HG03280 (cell line): Measurements from ENCODE around the gene GSTT4.
"Not testable (repeated sequence)": the region's sequence is repeated elsewhere in the genome, so short reads cannot be mapped to it uniquely, and the experiment has no call there.

ENCODE experiments used
- ATAC-seq: cut with Tn5 transposase; IDR thresholded peaks from one replicate; pipeline ENCODE4 v1.9.1; 2021; ENCODE audit warnings: mild to moderate bottlenecking, moderate library complexity; ENCODE audit not compliant: unreplicated experiment

The GSTT4 gene

DNA sequence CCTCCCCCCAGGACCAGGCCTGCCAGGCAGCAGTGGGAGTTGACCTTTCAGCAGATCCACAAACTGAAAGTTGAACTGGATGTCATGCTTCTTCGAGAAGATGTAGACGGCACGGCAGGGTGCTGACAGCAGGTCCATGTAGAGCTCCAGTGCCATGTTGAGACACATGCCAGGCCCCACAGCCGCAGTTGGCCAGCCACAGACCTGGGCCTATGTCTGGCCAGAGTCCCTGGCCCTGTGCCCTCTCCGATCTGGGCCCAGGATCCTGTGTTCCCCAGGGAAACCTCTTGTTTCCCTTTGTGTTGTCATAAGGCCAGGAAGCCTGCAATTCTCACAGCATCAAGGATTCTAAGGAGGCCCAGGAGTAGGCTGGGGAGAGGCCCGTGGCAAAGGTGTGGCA is at the start of gene GSTT4:
TSS of gene GSTT4 (minus strand) at position 253 of the 400 bp plus-strand sequence. CDS start at position 156, 97 bp downstream.
- no peak for ATAC-seq

DNA sequence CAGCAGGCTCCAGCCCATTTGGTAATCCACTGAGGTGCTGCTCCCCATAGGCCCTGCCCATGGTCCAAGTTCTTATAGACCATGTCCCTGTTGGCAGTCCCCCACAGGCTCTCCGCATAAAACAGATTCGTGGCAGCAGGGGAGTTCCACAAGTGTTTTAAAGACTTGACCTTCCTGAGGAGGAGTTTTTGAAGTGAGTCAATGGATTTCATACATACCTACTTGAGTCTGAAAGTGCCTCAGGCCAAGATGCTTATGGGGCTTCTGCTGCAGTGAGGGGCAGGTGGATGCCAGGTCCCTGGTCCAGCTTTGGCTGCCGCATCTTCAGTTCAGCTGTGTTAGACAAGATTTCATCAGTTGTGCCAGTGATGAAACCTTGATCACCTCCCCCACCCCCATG is 49.1 kb upstream of the GSTT4 start:
- ATAC-seq = no peak

DNA sequence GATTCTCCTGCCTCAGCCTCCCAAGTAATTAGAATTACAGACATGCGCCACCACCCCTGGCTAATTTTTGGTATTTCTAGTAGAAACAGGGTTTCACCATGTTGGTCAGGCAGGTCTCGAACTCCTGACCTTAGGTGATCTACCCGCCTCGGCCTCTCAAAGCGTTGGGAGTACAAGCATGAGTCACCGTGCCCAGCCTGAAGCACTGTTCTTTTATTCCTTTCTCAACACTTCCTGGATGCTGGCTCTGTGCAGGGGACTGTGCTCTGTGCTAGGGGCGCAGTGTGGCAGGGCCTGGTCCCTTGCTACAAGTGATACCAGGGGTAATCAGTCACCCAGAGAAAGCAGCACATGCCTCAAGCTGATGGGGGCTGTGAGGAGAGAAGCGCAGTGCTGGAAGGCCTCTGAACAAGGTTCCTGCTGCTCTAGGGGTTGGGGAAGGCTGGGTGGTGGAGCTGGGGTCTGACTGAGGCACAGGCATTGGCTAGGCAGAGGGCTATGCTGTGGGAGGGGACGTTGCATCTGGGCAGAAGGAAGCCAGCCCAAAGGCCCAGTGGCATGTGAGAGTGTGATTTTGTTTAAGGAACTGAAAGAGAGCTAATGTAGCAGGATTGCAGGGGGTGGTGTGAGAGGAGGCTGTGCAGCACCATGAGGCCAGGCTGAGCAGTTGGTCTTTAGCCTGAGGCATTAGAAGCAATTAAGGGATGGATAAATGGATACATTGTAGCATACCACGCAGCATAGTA is 48.4 kb upstream of the GSTT4 start:
- no peak for ATAC-seq

DNA sequence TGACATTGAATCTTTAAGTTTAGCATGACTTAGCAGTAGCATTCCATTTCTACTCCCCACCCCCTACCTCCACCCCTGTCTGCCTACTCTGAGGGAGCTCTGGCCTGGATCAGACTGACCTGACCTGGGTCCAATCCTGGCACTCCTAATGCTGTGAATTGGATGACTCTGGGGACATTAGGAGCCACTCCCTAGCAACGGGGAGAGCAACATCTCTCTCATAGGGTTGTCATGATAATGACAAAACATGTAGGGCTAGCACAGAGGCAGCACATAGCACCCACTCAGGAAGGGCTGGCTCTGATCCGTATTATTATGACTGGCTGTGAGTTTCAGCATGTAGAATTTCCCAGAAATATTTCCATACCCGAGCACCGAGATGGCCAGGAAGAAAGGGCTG is 46.3 kb upstream of the GSTT4 start:
- ATAC-seq = no peak

DNA sequence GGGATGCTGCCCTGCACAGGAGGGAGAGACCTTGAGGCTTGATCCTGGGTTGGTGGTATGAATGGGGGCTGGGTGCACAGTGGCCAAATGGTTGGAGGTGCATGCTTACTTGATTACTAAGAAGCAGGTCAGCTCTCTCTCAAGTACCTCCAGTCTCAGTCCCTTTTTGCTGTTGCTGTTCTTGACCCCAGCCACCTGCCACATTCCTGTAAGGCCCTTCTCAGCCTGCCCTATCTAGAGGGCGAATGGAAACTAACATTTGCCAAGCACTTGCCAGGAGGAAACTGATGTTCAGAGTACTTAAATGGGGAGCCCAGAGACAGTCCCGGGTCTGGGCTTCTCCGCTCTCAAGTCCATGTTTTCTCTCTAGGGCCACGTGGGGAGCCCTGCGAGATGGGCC is 45.8 kb upstream of the GSTT4 start:
- ATAC-seq = no peak

DNA sequence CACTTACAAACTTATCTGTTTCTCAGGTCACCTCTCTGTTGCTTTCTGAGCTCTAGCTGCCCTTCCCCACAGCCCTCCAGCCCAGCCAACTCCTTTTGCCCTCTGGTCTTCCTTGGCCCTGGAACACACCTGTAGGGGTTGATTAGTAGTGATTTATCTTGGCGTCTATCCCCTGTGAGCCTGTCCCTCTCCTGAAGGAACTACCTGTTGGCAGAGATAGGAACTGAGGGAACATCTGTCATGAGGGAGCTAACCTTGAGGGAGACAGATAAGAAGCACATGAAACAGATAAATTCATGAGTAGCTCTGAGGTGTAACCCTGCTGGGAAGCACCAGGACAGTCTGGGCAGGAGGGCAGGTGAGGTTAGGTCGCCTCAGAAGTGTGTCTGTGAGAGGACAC is 44.7 kb upstream of the GSTT4 start:
- ATAC-seq = no peak

DNA sequence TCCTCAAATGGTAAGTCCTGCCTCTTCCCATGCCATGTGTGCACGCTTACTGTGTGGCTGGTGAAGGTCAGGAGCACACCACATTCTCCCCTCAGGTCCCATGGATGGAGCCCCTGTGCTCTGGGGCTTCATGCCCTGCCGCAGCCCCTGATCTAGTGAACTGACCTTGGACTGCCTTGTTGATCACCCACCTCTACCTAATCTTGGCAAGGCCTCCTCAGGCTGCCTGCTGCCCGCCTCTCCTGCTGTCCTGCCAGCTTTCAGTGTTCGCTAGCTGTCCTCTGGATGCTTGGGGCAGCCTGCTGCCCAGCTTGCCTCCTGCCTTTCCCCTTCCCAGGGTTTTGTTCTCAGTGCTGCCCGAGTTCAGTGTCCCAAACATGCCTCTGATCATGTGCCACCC is 44.0 kb upstream of the GSTT4 start:
- ATAC-seq = no peak

DNA sequence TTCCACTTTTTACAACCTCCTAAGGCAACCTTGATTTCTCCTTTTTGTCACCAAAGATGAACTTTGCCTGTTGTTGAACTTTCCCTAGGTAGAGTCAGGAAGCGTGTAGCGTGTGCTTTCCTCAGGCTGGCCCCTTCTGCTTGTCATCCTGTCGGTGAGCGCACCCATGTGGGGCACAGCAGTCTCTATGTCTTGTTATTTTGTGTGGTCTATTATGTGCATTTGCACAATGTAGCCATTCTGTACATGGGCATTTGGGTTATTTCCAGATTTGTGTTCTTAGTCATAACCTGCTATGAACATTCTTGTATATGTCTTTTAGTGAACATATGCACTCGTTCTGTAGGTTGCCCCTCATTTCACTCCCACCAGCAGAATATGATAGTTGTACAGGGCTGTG is 40.8 kb upstream of the GSTT4 start:
- no peak for ATAC-seq

DNA sequence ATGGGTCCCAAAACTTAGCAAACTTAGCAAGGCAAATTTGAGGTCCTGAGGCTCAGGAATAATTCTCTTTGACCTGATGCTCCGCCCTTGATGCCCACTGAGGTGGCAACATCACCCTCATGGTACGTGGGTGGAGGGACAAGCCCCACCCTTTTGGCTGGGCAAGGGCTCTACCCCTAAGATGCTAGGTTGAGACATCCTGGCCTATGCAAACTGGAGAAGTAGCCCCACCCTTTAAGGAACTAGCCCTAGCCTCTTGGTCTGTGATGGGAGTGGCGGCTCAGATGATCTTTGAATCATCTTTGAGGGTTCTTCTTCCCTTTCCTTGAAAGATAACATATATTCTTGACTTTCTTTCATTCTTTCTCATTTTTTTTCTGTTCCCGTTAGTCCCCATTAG is 38.7 kb upstream of the GSTT4 start:
- ATAC-seq = no peak

DNA sequence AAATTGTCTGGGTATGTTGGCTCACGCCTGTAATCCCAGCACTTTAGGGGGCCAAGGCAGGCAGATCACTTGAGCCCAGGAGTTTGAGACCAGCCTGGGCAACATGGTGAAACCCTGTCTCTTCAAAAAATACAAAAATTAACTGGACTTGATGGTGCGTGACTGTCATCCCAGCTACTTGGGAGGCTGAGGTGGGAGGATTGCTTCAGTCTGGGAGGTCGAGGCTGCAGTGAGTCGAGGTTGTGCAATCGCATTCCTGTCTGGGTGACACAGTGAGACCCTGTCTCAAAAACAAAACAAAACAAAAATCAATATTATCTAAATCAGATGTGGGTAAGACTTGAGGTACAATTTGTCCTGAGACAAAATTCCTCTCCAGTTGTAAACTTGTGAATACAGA is 38.2 kb upstream of the GSTT4 start:
- ATAC-seq = not testable (repeated sequence)

DNA sequence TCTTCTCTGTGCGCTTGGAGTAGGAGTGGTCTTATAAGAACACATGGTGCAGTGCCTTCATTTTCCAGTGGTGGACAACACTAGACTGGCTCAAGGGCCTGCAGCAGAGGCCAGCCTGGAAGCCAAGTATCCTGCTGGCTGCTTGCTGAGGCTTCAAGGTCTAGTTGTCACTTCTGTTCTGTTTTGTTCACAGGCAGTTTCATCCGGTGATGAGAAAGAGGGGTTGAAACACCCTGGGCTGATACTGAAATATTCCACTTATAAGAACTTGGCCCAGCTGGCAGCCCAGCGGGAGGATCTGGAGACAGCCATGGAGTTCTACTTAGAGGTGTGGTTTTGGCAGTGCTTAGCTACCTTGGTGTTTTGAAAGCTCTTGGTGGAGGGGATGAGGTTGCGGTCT is 35.7 kb upstream of the GSTT4 start:
- no peak for ATAC-seq

DNA sequence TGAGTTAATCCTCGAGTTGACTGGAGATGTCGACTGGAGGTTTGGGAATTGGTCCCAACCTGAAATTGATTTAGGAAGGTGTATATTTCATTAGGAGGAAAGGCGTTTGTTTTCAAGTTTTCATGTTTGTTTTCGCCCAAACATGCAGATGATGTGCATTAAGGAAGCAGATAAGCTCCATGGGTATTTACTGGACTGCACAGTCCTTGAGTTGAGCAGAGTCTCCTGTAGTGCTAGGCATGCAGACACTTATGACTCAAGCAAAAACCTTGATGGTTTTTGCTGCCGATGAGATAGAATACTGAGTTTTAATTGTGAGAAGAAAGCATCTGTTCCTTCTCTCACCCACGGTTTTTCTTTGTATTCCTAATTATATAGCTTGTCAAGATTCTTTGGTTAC is 33.8 kb upstream of the GSTT4 start:
- ATAC-seq = no peak

DNA sequence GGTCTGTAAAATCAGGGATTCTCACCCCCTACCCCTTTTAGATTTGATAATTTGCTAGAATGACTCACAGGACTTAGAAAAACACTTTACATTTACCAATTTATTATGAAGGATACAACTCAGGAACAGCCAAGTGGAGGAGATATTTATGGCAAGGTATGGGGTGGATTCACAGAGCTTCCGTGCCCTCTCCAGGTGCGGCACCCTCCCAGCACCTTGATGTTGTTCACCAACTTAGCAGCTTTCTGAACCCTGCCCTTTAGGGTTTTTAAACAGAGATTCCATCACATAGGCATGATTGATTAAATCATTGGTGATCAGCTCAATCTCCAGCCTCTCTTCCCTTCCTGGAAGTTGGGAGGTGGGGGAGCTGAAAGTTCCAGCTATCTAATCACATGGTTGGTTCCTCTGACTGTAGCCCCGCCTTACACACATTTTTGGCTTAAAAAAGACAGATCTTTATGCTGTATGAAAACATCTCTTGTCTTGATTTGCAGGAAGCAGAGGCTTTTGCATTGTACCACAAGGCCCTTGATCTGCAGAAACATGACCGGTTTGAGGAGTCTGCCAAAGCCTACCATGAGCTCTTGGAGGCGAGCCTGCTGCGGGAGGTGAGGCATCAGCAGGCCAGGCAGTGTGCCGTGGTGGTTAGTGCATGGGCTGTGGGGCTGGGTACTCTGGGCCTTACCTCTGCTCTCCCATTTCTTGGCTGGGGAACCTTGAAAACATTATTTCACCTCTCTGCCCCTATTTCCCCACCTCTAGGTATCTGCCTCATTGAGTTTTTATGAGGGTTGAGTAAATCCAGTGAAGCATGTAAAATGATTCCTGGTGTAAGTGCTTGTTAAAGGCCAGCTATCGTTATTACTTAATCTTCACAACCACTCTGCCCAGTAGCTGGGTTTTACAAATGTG is 32.9 kb upstream of the GSTT4 start:
- ATAC-seq = no peak

DNA sequence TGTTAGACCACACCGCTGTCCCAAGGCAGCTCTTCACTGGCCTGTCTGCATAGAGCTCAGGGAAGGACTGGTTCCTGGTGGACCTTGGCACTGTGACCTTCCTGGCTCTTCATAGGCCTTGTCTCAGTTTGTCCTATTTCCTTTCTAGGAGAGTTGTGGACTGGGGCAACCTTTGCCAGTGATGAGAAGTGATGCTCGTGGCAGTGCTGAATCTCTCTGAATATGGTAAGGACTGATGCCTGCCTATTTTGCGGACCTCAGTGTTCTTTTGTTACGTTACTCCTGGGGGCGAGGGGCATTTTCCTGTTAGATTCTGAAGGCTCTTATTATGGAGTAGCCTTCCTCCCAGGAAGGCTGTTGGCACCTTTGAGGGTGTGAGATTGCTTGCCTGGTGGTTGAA is 30.0 kb upstream of the GSTT4 start:
- ATAC-seq = no peak

DNA sequence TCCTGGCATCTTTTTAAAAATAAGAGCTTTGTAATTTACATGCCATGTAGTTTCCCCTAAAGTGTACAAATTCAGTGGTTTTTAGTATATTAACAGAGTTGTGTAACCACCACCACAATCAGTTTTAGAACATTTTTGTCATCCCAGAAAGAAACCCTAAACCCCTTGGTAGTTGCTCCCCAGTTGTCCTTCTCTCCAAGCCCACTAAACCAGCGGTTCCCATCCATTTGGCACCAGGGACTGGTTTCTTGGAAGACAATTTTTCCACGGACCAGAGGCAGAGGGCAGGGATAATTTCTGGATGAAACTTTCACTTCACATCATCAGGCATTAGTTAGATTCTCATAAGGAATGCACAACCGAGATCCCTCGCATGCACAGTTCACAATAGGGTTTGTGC is 28.5 kb upstream of the GSTT4 start:
- no peak for ATAC-seq

DNA sequence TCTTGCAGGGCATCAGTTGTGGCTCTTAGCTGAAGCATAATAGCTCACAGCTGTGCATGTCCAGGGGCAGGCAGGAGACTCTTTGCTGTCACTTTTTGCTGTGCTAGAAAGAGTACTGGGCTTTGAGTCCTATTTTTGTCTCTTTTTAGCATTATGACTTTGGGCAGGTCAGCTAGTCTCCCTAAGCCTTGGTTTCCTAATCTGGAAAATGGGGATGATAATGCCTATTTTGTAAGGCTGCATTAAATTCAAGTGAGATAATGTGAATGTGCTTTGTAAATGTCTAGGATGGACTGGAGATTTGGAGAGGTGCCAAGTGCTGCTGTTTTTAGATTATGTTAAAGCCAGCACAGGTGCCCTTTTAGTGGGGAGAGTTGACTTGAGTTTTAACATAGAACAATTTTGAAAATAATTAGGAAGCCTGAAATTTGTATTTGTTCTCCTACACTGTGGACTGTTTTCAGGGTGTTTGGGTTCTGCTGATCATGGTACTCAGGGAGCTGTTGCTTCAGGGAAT is 25.0 kb upstream of the GSTT4 start:
- ATAC-seq = no peak

DNA sequence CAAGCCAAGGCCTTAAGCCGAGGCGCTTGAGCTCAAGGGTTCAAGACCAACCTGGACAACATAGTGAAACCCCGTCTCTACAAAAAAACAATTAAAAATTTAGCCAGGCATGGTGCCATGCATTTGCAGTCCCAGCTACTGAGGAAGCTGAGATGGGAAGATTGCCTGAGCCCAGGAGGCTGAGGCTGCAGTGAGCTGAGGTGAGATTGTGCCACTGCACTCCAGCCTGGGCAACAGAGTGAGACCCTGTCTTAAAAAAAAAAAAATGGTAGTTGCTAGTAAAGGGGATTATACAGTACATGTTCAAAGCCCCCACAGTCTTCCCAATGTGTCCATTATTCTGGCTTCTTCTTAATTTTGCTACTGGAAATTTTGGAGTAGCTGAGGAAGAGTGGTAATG is 24.1 kb upstream of the GSTT4 start:
- ATAC-seq = no peak

DNA sequence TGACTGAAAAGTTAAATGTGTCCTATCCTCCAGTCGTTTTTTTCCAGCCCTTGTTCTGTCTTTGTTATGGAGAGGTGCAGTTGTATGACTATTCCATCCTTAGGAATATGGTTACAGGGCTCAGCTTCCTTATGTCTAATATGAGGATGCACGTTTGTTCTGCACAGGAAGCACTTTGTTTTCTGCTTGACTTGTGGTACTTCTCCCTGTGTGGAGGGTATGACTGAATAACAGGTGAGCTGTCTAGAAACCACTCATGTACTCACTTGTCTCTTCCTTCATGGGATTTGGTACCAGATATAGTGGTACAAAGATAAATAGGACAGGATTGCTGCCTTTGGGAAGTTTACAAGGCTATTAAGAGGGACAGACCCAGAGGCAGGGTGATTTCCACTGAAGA is 23.3 kb upstream of the GSTT4 start:
- ATAC-seq = no peak

DNA sequence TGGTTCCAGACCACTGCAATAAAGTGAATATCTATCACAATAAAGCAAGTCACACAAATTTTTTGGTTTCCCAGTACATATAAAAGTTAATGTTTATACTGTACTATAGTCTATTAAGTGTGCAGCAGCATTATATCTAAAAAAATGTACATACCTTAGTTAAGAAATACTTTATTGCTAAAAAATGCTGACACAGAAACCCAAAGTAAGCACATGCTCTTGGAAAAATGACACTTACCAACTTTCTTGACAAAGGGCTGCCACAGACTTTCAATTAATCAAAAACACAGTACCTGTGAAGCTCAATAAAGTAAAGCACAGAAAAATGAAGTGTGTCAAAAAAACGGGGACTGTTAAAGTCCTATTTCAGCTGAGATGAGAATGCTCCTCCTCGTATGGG is 22.7 kb upstream of the GSTT4 start:
- no peak for ATAC-seq

DNA sequence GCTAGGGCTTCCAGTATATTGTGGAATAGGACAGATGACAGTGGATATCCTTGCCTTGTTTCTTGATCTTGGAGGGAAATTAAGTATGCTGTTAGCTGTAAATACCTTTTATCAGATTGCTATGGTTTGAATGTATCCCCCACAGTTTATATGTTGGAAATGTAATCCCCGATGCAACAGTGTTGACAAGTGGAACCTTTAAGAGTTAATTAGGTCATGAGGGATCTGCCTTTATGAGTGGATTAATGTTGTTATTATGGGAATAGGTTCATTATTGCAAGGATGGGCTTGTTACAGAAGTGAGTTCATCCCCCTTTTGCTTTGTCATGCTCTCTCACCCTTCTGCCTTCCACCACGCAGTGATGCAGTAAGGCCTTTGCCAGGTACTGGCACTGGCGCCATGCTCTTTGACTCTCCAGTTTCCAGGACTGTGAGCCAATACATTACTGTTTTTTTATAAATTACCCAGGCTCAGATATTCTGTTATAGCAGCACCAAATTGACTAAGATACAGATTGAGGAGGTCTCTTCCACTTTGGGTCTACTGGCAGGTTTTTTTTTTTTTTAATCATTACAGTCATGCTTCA is 22.2 kb upstream of the GSTT4 start:
- ATAC-seq = no peak

DNA sequence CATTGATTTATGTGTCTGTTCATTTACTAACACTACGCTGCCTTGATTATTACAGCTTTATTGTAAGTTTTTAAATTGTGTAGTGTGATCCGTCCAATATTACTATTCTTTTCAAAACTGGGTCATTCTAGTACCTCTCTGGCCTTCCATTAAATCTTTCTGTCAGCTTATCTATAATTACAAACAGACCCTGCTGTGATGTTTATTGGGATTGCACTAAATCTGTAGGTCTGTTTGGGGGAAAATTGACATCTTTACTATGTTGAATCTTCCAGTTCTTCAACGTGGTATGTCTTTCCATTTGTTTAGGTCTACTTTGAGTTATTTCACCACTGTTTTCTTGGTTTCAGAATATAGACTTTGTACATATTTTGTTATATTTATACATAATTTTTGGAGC is 21.5 kb upstream of the GSTT4 start:
- ATAC-seq = no peak

DNA sequence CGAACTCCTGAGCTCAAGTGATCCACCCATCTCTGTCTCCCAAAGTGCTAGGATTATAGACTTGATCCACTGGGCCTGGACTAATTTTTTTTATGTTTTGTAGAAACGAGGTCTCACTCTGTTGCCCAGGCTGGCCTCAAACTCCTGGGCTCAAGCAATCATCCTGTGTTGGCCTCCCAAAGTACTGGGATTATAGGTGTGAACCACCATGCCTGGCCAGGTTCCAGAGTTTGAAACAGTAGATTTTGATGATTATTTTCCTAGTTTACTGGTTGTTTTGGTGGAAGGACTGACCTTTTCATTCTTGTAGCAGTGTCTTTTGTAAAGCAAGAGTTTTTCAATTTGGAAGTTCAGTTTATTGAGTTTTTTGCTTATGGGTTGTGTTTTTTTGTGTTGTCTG is 20.8 kb upstream of the GSTT4 start:
- ATAC-seq = no peak
